CD14-positive monocyte (primary cell): ENCODE results near the gene ENTPD2. TPM values are rescaled to one million over a fixed set of nuclear protein-coding genes. Genes with fewer than 3 reads are reported as not detected.

ENCODE experiments used
- DNase-seq, 3 donors: peaks; one replicate each; pipeline ENCODE4 v3.0.0-alpha.2; 2011 to 2022
- H2AFZ ChIP-seq: 2 replicates; pipeline ENCODE4 v1.6.0; 2012; ENCODE audit warnings: mild to moderate bottlenecking, low read depth, low read length, inconsistent platforms; ENCODE audit not compliant: insufficient read depth, poor library complexity, severe bottlenecking
- H3K27ac ChIP-seq, 2 donors: 1 replicate in 1 of 2; 2 replicates in 1 of 2; pipeline ENCODE4 v1.5.1; 2012 to 2013; ENCODE audit warnings: low read length in 2 of 2, control low read depth in 1 of 2, inconsistent platforms in 1 of 2, low read depth in 1 of 2, mild to moderate bottlenecking in 1 of 2
- H3K27me3 ChIP-seq, 2 donors: one replicate each; pipeline versions ENCODE4 v1.6.0 to v1.6.1; 2011 to 2013; ENCODE audit warnings: low read length in 2 of 2; ENCODE audit not compliant: control insufficient read depth in 2 of 2, insufficient read depth in 2 of 2
- H3K36me3 ChIP-seq, 2 donors: replicated peaks in 1 of 2; 1 replicate in 1 of 2; 2 replicates in 1 of 2; pipeline versions ENCODE4 v1.5.1 to v1.6.1; 2012 to 2013; ENCODE audit warnings: low read length in 2 of 2, control low read depth in 1 of 2, inconsistent platforms in 1 of 2, mild to moderate bottlenecking in 1 of 2; ENCODE audit not compliant: insufficient read depth in 2 of 2, control insufficient read depth in 1 of 2
- H3K4me1 ChIP-seq, 2 donors: 1 replicate in 1 of 2; 2 replicates in 1 of 2; pipeline versions ENCODE4 v1.5.1 to v1.6.1; 2012 to 2013; ENCODE audit warnings: low read length in 2 of 2, control low read depth in 1 of 2, inconsistent platforms in 1 of 2, mild to moderate bottlenecking in 1 of 2, moderate library complexity in 1 of 2; ENCODE audit not compliant: insufficient read depth in 2 of 2, control insufficient read depth in 1 of 2
- H3K4me2 ChIP-seq: replicated peaks from 2 replicates; pipeline ENCODE3; 2012; ENCODE audit warnings: low read length, moderate library complexity, mild to moderate bottlenecking; ENCODE audit not compliant: poor library complexity, severe bottlenecking; ENCODE audit errors: extremely low read depth
- H3K4me3 ChIP-seq, 3 experiments: fragments of 200-600 bp in 1 of 3; sonication (generic) in 1 of 3; replicated peaks in 1 of 3; 1 replicate in 2 of 3; 2 replicates in 1 of 3; pipeline ENCODE4 v1.5.1; 2011 to 2013; ENCODE audit warnings: low read length in 3 of 3, mild to moderate bottlenecking in 3 of 3, control low read depth in 2 of 3, low read depth in 2 of 3, inconsistent platforms in 1 of 3, moderate library complexity in 1 of 3
- H3K79me2 ChIP-seq: 2 replicates; pipeline ENCODE4 v1.6.0; 2012; ENCODE audit warnings: mild to moderate bottlenecking, control low read depth, inconsistent platforms, low read length, moderate library complexity; ENCODE audit not compliant: insufficient read depth
- H3K9ac ChIP-seq: 2 replicates; pipeline ENCODE4 v1.6.0; 2017; ENCODE audit warnings: low read length, mild to moderate bottlenecking; ENCODE audit not compliant: insufficient read depth, poor library complexity, severe bottlenecking
- H3K9me3 ChIP-seq, 2 donors: replicated peaks in 1 of 2; 1 replicate in 1 of 2; 2 replicates in 1 of 2; pipeline versions ENCODE4 v1.5.1 to v1.6.1; 2012 to 2013; ENCODE audit warnings: low read length in 2 of 2, control low read depth in 1 of 2; ENCODE audit not compliant: control insufficient read depth in 1 of 2, insufficient read depth in 1 of 2
- H4K20me1 ChIP-seq: 2 replicates; pipeline ENCODE4 v1.6.0; 2012; ENCODE audit warnings: mild to moderate bottlenecking, low read length, control low read depth, moderate library complexity; ENCODE audit not compliant: insufficient read depth
- H3K27ac Mint-ChIP-seq, 7 donors: one replicate each; pipeline ENCODE4 v1.8.0; 2020; ENCODE audit warnings: mild to moderate bottlenecking in 7 of 7, mixed read lengths in 7 of 7, moderate library complexity in 6 of 7, inconsistent platforms in 2 of 7
- H3K27me3 Mint-ChIP-seq, 3 donors: one replicate each; pipeline ENCODE4 v1.8.0; 2021 to 2022; ENCODE audit warnings: low read depth in 3 of 3, mild to moderate bottlenecking in 3 of 3, mixed read lengths in 3 of 3, moderate library complexity in 3 of 3, inconsistent platforms in 1 of 3
- H3K36me3 Mint-ChIP-seq, 2 donors: one replicate each; pipeline ENCODE4 v1.8.0; 2020; ENCODE audit warnings: mixed read lengths in 2 of 2, inconsistent platforms in 1 of 2, mild to moderate bottlenecking in 1 of 2
- H3K4me1 Mint-ChIP-seq: one replicate; pipeline ENCODE4 v1.8.0; 2020; ENCODE audit warnings: mild to moderate bottlenecking, mixed read lengths
- H3K4me3 Mint-ChIP-seq, 2 donors: one replicate each; pipeline ENCODE4 v1.8.0; 2020; ENCODE audit warnings: mild to moderate bottlenecking in 2 of 2, mixed read lengths in 2 of 2, moderate library complexity in 1 of 2
- H3K9me3 Mint-ChIP-seq, 7 donors: one replicate each; pipeline ENCODE4 v1.8.0; 2020 to 2022; ENCODE audit warnings: mixed read lengths in 7 of 7, mild to moderate bottlenecking in 6 of 7, moderate library complexity in 6 of 7, inconsistent platforms in 2 of 7
- WGBS: methylation state at CpG from one replicate; pipeline ENCODE4 v1.1.5; 2013; ENCODE audit warnings: missing lambda C conversion rate; ENCODE audit not compliant: insufficient coverage; 5-methylcytosine and 5-hydroxymethylcytosine counted together
- intact Hi-C, 2 donors: fragments of 100-400 bp; cut with micrococcal nuclease; formaldehyde crosslinking; loops; one replicate each; pipeline versions ENCODE4 v1.15.0 to v1.15.1; 2023
- polyA plus RNA-seq, 3 donors: library from polyadenylated mRNA; depleted of rRNA in 1 of 3; unstranded in 2 of 3; stranded (reverse) in 1 of 3; fragments of 300-500 nt in 2 of 3; fragments of >200 nt in 1 of 3; fragmentation: Illumina TruSeq in 2 of 3; gene quantifications; 1 replicate in 2 of 3; 2 replicates in 1 of 3; pipeline ENCODE4 v1.2.3, GENCODE V29; 2012 to 2021
- TF ChIP-seq, protein P1 (sequence below): fragments of 200-600 bp; IDR thresholded peaks from one replicate; pipeline ENCODE4 v1.8.0; 2022; ENCODE audit warnings: antibody characterized with exemption, mild to moderate bottlenecking

ENTPD2 gene
- polyA plus RNA-seq, 3 donors, result not detected

DNA sequence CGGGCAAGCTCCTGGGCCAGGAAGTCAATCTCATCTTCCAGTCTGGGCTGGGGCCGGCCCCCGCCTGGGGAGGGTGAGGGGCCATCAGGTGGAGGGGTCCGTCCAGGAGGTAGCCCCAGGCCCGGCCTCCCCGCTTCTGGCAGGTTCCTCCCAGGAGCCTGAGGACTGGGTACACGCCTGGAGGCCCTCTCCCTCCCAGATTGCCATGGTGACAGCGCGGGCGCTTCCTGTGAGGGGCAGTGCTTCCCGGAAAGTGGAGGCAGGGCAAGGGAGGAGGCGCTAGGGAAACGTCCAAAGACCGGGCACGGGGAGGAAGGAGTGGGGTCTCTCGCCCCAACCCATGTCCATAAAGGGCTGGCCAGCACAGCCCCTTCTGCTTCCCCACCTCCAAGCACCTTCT lies 12.7 kb downstream of the ENTPD2 start:
- intact Hi-C loops, result no loop called here

DNA sequence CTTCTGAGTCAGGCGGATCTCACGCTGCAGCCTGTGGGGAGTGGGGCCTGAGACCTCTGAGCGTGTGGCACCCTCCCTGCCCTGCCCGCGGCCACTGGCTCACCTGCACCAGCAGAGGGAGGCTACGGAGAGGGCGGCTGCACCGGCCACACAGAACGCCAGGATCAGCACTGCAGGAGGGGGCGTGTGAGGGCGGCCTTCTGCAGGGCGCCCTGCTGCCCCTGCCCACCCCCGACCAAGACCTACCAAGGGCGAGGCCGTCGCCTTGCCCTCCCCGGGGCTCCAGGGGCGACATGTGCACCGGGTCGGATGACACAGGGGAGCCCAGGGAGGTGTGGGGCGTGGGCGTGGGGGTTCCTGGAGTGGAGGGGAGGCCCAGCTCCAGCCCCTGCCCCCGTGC lies 13.3 kb downstream of the ENTPD2 start:
- no peak for DNase-seq
- H2AFZ ChIP-seq, result no peak overlapping the region
- peaks cover 48% of the 10 kb centered on the region for H4K20me1 ChIP-seq
- H3K27ac ChIP-seq, result no peak overlapping the region
- Mint-ChIP-seq H3K9me3 (peaks cover 0 to 5% (median 2%) of the 10 kb centered on the region in 7 donors), H3K27me3 (peaks cover 24 to 31% (median 26%) of the 10 kb centered on the region in 3 donors), H3K27ac (no peak overlapping the region), H3K4me3 (peak overlapping the region in 1 of 2 donors; percentile 16), H3K4me1 (peaks cover 10% of the 10 kb centered on the region), H3K36me3 (peaks cover 6 to 30% of the 10 kb centered on the region in 2 donors)
- H3K4me2 ChIP-seq, result no peak overlapping the region
- peaks cover 8% of the 10 kb centered on the region for H3K79me2 ChIP-seq
- 92% methylated on average over 22 of the region's 23 CpGs for WGBS
- TF ChIP-seq, protein P1, sequence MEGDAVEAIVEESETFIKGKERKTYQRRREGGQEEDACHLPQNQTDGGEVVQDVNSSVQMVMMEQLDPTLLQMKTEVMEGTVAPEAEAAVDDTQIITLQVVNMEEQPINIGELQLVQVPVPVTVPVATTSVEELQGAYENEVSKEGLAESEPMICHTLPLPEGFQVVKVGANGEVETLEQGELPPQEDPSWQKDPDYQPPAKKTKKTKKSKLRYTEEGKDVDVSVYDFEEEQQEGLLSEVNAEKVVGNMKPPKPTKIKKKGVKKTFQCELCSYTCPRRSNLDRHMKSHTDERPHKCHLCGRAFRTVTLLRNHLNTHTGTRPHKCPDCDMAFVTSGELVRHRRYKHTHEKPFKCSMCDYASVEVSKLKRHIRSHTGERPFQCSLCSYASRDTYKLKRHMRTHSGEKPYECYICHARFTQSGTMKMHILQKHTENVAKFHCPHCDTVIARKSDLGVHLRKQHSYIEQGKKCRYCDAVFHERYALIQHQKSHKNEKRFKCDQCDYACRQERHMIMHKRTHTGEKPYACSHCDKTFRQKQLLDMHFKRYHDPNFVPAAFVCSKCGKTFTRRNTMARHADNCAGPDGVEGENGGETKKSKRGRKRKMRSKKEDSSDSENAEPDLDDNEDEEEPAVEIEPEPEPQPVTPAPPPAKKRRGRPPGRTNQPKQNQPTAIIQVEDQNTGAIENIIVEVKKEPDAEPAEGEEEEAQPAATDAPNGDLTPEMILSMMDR, result no peak
- H3K36me3 ChIP-seq, result peaks cover 14 to 21% of the 10 kb centered on the region in 2 donors
- peaks cover 12 to 25% of the 10 kb centered on the region in 2 donors for H3K27me3 ChIP-seq
- intact Hi-C loops, result no loop called here
- no peak overlapping the region for H3K9ac ChIP-seq
- peaks cover 17 to 25% of the 10 kb centered on the region in 2 donors for H3K4me1 ChIP-seq
- H3K9me3 ChIP-seq, result peaks cover 0 to 7% of the 10 kb centered on the region in 2 donors
- H3K4me3 ChIP-seq, result no peak overlapping the region

More for the DNA sequence above, 12.7 kb downstream of the ENTPD2 start:
- DNase-seq, result no peak
- no peak overlapping the region for H3K4me3 ChIP-seq
- H3K36me3 Mint-ChIP-seq, result peaks cover 6 to 25% of the 10 kb centered on the region in 2 donors
- peaks cover 9% of the 10 kb centered on the region for H3K4me1 Mint-ChIP-seq
- H2AFZ ChIP-seq, result no peak overlapping the region
- no peak overlapping the region for H3K4me3 Mint-ChIP-seq
- H3K4me1 ChIP-seq, result peaks cover 14 to 25% of the 10 kb centered on the region in 2 donors
- TF ChIP-seq, protein P1, result no peak
- H3K27me3 Mint-ChIP-seq, result peaks cover 24 to 33% (median 30%) of the 10 kb centered on the region in 3 donors
- H3K4me2 ChIP-seq, result no peak overlapping the region
- 68% methylated on average over 5 of the region's 16 CpGs for WGBS
- peaks cover 8 to 15% of the 10 kb centered on the region in 2 donors for H3K36me3 ChIP-seq
- peaks cover 0 to 7% of the 10 kb centered on the region in 2 donors for H3K9me3 ChIP-seq
- peaks cover 2% of the 10 kb centered on the region for H3K79me2 ChIP-seq
- H3K27me3 ChIP-seq, result peaks cover 14 to 28% of the 10 kb centered on the region in 2 donors
- no peak overlapping the region for H3K27ac Mint-ChIP-seq
- H3K9me3 Mint-ChIP-seq, result peaks cover 0 to 5% (median 2%) of the 10 kb centered on the region in 7 donors
- H3K9ac ChIP-seq, result no peak overlapping the region
- H4K20me1 ChIP-seq, result peaks cover 42% of the 10 kb centered on the region
- no peak overlapping the region for H3K27ac ChIP-seq
